Left lobe of liver (tissue), 1 donor: ENCODE results near the gene KRTAP13-4. TPM values are rescaled to one million over a fixed set of nuclear protein-coding genes. Genes with fewer than 3 reads are reported as not detected.

Source experiments
- total RNA-seq: library from RNA; stranded (reverse); gene quantifications from one replicate; pipeline ENCODE4 v1.2.1, GENCODE V29; 2021
- donor health status: DM: no; HTN: yes; CAD: no.

Gene KRTAP13-4
- total RNA-seq, 1 donor from 2014 or later: not detected

Other genes with a start within 250 kb of the KRTAP13-4 start
- gene CLDN8, start 214.1 kb upstream of the KRTAP13-4 start, total RNA-seq: not detected
- gene KRTAP24-1, start 147.3 kb upstream of the KRTAP13-4 start, total RNA-seq: not detected
- gene KRTAP25-1, start 140.7 kb upstream of the KRTAP13-4 start, total RNA-seq: not detected
- not detected for gene KRTAP26-1, start 109.9 kb upstream of the KRTAP13-4 start, total RNA-seq
- gene KRTAP27-1, start 92.5 kb upstream of the KRTAP13-4 start, total RNA-seq: not detected
- not detected for gene KRTAP23-1, start 81.6 kb upstream of the KRTAP13-4 start, total RNA-seq
- not detected for gene KRTAP13-2, start 57.9 kb upstream of the KRTAP13-4 start, total RNA-seq
- not detected for gene KRTAP13-1, start 34.2 kb upstream of the KRTAP13-4 start, total RNA-seq
- not detected for gene KRTAP13-3, start 4.3 kb upstream of the KRTAP13-4 start, total RNA-seq
- not detected for gene KRTAP15-1, start 10.1 kb downstream of the KRTAP13-4 start, total RNA-seq
- gene KRTAP19-1, start 50.1 kb downstream of the KRTAP13-4 start, total RNA-seq: not detected
- gene KRTAP19-2, start 57.2 kb downstream of the KRTAP13-4 start, total RNA-seq: not detected
- not detected for gene KRTAP19-3, start 61.8 kb downstream of the KRTAP13-4 start, total RNA-seq
- gene KRTAP19-4, start 66.9 kb downstream of the KRTAP13-4 start, total RNA-seq: not detected
- not detected for gene KRTAP19-5, start 71.9 kb downstream of the KRTAP13-4 start, total RNA-seq
- not detected for gene KRTAP19-6, start 111.6 kb downstream of the KRTAP13-4 start, total RNA-seq
- not detected for gene KRTAP19-7, start 131.1 kb downstream of the KRTAP13-4 start, total RNA-seq
- not detected for gene KRTAP22-2, start 160.2 kb downstream of the KRTAP13-4 start, total RNA-seq
- not detected for gene KRTAP6-3, start 162.2 kb downstream of the KRTAP13-4 start, total RNA-seq
- gene KRTAP6-2, start 168.7 kb downstream of the KRTAP13-4 start, total RNA-seq: not detected
- not detected for gene KRTAP22-1, start 170.9 kb downstream of the KRTAP13-4 start, total RNA-seq
- not detected for gene KRTAP6-1, start 183.7 kb downstream of the KRTAP13-4 start, total RNA-seq
- gene KRTAP20-1, start 186.2 kb downstream of the KRTAP13-4 start, total RNA-seq: not detected
- gene KRTAP20-4, start 190.4 kb downstream of the KRTAP13-4 start, total RNA-seq: not detected
- gene KRTAP20-2, start 205.0 kb downstream of the KRTAP13-4 start, total RNA-seq: not detected
- not detected for gene KRTAP20-3, start 212.6 kb downstream of the KRTAP13-4 start, total RNA-seq